NCI-H1436 (cell line): ENCODE measurements around the gene DDX24.
A peak's percentile ranks its signal among the peaks of the same experiment; 100 is the strongest.

ENCODE experiments used
- DNase-seq: peaks from one replicate; lab custom pipeline; 2025; lab: John Stamatoyannopoulos, UW

Gene DDX24

DNA sequence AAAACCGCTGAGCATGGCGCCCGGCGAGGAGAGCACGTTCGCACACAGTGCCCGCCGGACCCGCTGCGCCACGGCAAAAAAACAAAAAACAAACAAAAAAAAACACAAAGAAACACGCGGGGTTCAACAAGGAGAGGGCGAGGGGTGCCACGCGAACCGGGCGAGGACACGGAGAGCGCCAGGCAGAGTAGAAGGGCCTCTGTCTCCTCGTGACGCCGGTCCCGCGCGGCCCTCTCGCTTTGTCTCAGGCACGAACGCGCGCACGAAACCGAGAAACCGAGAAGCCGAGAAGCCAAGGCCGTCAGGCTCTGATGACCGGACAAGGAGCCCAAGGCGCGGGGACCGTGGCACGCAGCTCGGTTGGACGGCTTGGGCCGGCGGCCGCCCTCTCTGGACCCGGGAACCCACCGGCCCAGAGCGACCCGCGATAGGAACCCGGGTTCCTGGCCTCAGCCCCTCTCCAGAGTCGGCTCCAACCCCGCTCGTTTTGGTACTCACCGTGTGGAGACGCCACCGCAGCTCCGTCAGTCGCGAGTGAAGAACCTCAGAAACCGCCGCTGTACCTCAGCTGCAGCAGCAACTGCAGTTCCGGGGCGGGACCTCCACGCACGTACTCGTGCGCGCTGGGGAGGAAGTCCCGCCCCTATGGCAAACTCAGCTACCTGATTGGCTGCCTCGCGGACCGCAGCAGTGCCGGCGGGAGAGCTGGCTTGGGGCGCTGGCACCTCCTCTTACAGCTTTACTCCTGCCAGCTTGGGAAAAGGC lies at the start of gene DDX24, which contains the start of gene IFI27L1:
DDX24 (minus strand) TSS at position 582 of the 765 bp plus-strand sequence. CDS start 1,460 bp downstream, outside the sequence.
IFI27L1 (plus strand) TSS at position 690 of the 765 bp plus-strand sequence. CDS start 15,628 bp downstream, outside the sequence.
- DNase-seq = peak; percentile 92

GRCh38 chr14:94129758-94130414 lies 48.9 kb upstream of the DDX24 start:
- peak; percentile 13 for DNase-seq

GRCh38 chr14:94129111-94129757 lies 48.2 kb upstream of the DDX24 start, which contains the start of gene IFI27L2:
Gene IFI27L2, minus strand, starts transcription at chr14:94129604. Its CDS starts 40 bp downstream, at chr14:94129564.
- DNase-seq = peak; percentile 76

- no peak for DNase-seq
Observed at GRCh38 chr14:94128216-94128839, 47.3 kb upstream of the DDX24 start.

- DNase-seq = no peak
Observed at GRCh38 chr14:94127330-94127729, 46.3 kb upstream of the DDX24 start.

DNA sequence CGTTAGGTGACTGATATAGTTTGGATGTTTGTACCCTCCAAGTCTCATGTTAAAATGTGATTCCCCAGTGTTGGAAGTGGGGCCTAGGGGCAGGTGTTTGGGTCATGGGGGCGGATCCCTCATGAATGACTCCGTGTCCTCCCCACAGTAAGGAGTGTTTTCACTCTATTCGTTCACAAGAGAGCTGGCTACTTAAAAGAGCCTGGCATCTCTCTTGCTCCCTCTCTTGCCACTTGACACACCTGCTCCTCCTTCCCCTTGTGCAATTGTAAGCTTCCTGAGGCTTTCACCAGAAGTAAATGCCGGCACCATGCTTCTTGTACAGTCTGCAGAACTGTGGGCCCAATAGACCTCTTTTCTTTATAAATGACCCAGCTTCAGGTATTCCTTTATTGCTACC lies 45.8 kb upstream of the DDX24 start:
- no peak for DNase-seq

- DNase-seq = no peak
Observed at GRCh38 chr14:94126419-94126677, 45.3 kb upstream of the DDX24 start.

DNA sequence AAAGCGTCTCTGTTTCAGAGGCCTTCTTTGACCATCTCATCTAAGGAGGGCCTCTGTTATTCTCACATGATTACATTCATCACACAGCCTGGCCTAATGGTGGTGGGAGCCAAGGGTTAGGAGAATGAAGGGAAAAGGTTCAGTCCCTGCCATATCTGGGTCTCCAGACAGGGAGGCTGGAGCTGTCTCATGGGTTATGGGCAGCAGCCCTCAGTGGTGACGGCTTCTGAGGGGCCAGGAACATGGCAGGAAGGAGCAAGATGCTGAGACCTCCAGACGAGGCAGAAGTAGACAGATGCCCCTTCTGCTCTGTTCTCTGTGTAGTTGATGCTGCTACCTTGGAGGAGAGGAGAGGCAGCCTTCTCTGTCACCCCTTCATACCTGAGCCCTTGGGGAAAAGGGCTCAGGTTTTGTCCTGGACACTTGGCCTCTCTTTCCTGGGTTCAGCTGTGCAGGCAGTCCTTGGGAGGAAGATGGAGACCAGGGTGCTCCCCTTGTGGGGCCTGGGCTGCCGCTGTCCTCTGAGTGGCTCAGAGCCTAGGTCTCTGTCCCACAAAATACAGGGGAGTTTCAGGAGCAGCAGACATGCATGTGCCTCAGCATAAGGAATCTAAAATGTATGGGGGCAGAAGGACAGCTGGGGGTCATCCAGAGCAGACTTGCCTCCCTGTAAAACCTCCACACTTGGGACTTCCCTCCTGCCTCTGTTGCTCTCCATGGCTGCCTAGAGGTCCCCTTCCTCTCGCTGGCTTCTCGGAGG lies 44.8 kb upstream of the DDX24 start:
- DNase-seq = no peak

- no peak for DNase-seq
Observed at GRCh38 chr14:94124582-94125377, 43.8 kb upstream of the DDX24 start.

GRCh38 chr14:94123868-94124267 lies 42.9 kb upstream of the DDX24 start:
- no peak for DNase-seq

GRCh38 chr14:94123296-94123695 lies 42.3 kb upstream of the DDX24 start:
- no peak for DNase-seq

DNA sequence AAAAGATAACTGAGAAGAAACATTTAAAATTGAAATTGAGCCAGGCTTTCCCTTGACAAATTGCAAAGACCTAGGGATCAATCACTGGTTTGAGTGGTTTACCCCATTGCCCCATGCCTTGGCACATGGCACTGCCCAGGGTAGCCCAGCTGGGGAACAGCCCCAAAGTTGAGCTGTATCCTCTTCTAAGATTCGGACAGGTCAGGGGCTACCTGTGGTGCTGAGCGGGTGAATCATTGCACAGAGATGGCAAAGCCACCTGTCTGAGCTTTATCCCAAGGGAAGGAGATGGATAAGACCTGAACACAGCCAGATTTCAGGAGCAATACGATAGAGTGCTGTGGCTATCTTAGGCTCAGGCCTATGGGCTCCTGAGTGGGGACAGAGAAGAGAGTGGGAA lies 41.4 kb upstream of the DDX24 start:
- no peak for DNase-seq

- no peak for DNase-seq
Observed at GRCh38 chr14:94121485-94121884, 40.5 kb upstream of the DDX24 start.

GRCh38 chr14:94120667-94121340 lies 39.8 kb upstream of the DDX24 start:
- no peak for DNase-seq

DNA sequence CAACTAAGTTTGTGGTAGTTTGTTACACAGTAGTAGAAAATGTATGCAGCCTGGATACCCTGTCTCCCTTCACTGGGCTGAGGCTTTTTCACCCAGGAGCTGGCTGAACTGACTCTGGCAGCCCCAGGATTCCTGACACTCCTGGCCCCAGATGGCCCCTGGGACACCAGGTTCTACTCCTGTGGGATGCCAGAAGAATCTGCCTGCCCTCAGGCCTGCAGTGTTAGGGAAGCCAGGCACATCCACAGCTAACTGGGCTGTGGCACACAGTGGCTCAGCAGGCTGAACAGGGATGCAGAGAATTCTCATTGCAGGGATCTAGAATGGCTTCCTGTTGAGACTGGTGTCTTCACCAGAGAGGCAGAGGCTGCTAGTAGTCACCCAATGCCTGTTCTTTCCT lies 38.1 kb upstream of the DDX24 start:
- DNase-seq = no peak

- DNase-seq = no peak
Observed at GRCh38 chr14:94117856-94118255, 36.9 kb upstream of the DDX24 start.

DNA sequence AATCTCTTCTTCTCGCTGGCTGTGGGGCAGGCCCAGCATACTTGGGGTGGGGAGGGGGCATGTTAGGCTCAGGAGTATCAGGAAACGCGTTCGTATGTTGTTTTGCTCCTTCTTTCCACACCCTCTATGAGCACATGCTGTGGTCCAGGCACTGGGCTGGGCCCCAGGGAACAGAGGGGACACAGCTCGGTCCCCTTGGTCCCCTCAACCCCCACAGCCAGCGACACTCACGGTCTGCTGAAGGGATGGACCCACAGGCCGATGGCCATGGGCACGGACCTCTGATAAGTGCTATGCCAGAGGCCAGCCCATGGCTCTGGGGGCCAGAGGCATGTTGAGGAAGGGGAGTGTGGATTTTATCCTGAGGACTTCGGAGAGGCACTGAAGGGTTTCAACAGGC lies 35.7 kb upstream of the DDX24 start:
- DNase-seq = no peak

- no peak for DNase-seq
Observed at GRCh38 chr14:94115631-94116030, 34.6 kb upstream of the DDX24 start.

- DNase-seq = no peak
Observed at GRCh38 chr14:94115058-94115591, 34.1 kb upstream of the DDX24 start.

GRCh38 chr14:94114589-94115057 lies 33.6 kb upstream of the DDX24 start:
- DNase-seq = no peak
